HCT116 (cell line): ENCODE results near the gene PLEKHN1. TPM values are rescaled to one million over a fixed set of nuclear protein-coding genes. Genes with fewer than 3 reads are reported as not detected.

ENCODE experiments used
- ATAC-seq: fragments of 200-7000 bp; cut with Tn5 transposase; 2 replicates; pipeline ENCODE4 v1.9.1; 2020; ENCODE audit warnings: mild to moderate bottlenecking, moderate library complexity
- BruUV-seq: library from RNA; stranded (reverse); fragments of 400-500 nt; replicated peaks from 2 replicates; lab custom pipeline; 2021; lab: Mats Ljungman, UMichigan
- CTCF ChIA-PET: fragments of 300-600 bp; sonication (Branson Sonifier 250); formaldehyde crosslinking; loops from one replicate; lab custom pipeline; 2021; ENCODE audit warnings: antibody characterized with exemption; lab: Charles Lee
- POLR2A ChIA-PET: fragments of 300-600, 350-600 bp; sonication (Branson Sonifier 250); formaldehyde crosslinking; loops from one replicate; lab custom pipeline; 2021; ENCODE audit warnings: antibody characterized with exemption; lab: Charles Lee
- RAD21 ChIA-PET, 2 experiments: fragments of 300-600 bp; sonication (Branson Sonifier 250); formaldehyde crosslinking; loops; one replicate each; lab custom pipeline; 2023; ENCODE audit warnings: low total read pairs in 2 of 2; ENCODE audit not compliant: uncharacterized antibody in 2 of 2, unreplicated experiment in 2 of 2, low non-redundant PET in 1 of 2; lab: Charles Lee
- DNase-seq: peaks from one replicate; pipeline ENCODE4 v3.0.0-alpha.2; 2010; ENCODE audit warnings: low read depth, low spot score
- H2AFZ ChIP-seq: fragments of 200-600 bp; shearing (Covaris generic), sonication (generic); 2 replicates; pipeline ENCODE4 v1.6.1; 2017; ENCODE audit warnings: low read depth, mixed run types, mixed read lengths, antibody characterized with exemption, low read length; ENCODE audit not compliant: poor library complexity, severe bottlenecking
- H3K27ac ChIP-seq: 2 replicates; pipeline ENCODE4 v1.5.1; 2012; ENCODE audit warnings: low read depth, low read length
- H3K27me3 ChIP-seq: fragments of 200-600 bp; sonication (generic); 2 replicates; pipeline ENCODE4 v1.6.1; 2016; ENCODE audit warnings: mixed run types, low read length, mixed read lengths; ENCODE audit not compliant: insufficient read depth
- H3K36me3 ChIP-seq, 2 experiments: fragments of 200-500 bp in 1 of 2; fragments of 200-600 bp in 1 of 2; sonication (Bioruptor generic) in 1 of 2; sonication (generic) in 1 of 2; 2 replicates each; pipeline versions ENCODE4 v1.5.1 to v1.6.1; 2014 to 2016; ENCODE audit warnings: low read length in 2 of 2, inconsistent platforms in 1 of 2, mixed read lengths in 1 of 2, mixed run types in 1 of 2; ENCODE audit not compliant: insufficient read depth in 2 of 2, control insufficient read depth in 1 of 2
- H3K4me1 ChIP-seq, 2 experiments: fragments of 200-600 bp in 1 of 2; sonication (generic) in 1 of 2; 2 replicates each; pipeline versions ENCODE4 v1.5.1 to v1.6.1; 2012 to 2017; ENCODE audit warnings: low read length in 2 of 2, inconsistent platforms in 1 of 2, mild to moderate bottlenecking in 1 of 2, mixed read lengths in 1 of 2, mixed run types in 1 of 2, moderate library complexity in 1 of 2; ENCODE audit not compliant: insufficient read depth in 2 of 2, control insufficient read depth in 1 of 2
- H3K4me2 ChIP-seq: fragments of 200-600 bp; sonication (generic); 2 replicates; pipeline ENCODE4 v1.6.1; 2017; ENCODE audit warnings: mixed run types, low read length, mixed read lengths
- H3K4me3 ChIP-seq, 2 experiments: fragments of 200-600 bp in 1 of 2; sonication (generic) in 1 of 2; replicated peaks in 1 of 2; 2 replicates each; pipeline ENCODE4 v1.5.1; 2011 to 2016; ENCODE audit warnings: low read length in 2 of 2, control low read depth in 1 of 2, low read depth in 1 of 2, mild to moderate bottlenecking in 1 of 2, mixed read lengths in 1 of 2, mixed run types in 1 of 2
- H3K79me2 ChIP-seq: fragments of 200-600 bp; sonication (generic); 2 replicates; pipeline ENCODE4 v1.6.1; 2017; ENCODE audit warnings: mild to moderate bottlenecking, mixed run types, low read length, moderate library complexity, mixed read lengths; ENCODE audit not compliant: insufficient read depth
- H3K9ac ChIP-seq: fragments of 200-600 bp; sonication (generic); 2 replicates; pipeline ENCODE4 v1.6.1; 2016; ENCODE audit warnings: low read length, mixed read lengths
- H3K9me2 ChIP-seq: fragments of 200-600 bp; sonication (generic), shearing (Covaris generic); 2 replicates; pipeline ENCODE4 v1.6.1; 2017; ENCODE audit warnings: mixed run types, mild to moderate bottlenecking, moderate library complexity; ENCODE audit not compliant: insufficient read depth
- H3K9me3 ChIP-seq, 2 experiments: fragments of 200-500 bp in 1 of 2; fragments of 200-600 bp in 1 of 2; sonication (Bioruptor generic) in 1 of 2; sonication (generic) in 1 of 2; 2 replicates each; pipeline ENCODE4 v1.6.1; 2014 to 2017; ENCODE audit warnings: low read length in 2 of 2, mixed read lengths in 2 of 2, inconsistent platforms in 1 of 2, low read depth in 1 of 2, mild to moderate bottlenecking in 1 of 2, mixed run types in 1 of 2, moderate library complexity in 1 of 2; ENCODE audit not compliant: control insufficient read depth in 1 of 2, insufficient read depth in 1 of 2
- H4K20me1 ChIP-seq: fragments of 200-600 bp; sonication (generic), shearing (Covaris generic); 2 replicates; pipeline ENCODE4 v1.6.1; 2017; ENCODE audit warnings: mixed run types, mild to moderate bottlenecking, moderate library complexity; ENCODE audit not compliant: insufficient read depth
- EGR1 ChIP-seq: IDR thresholded peaks from 2 replicates; pipeline ENCODE4 v1.6.1; 2012; ENCODE audit warnings: low read depth
- JUND ChIP-seq: IDR thresholded peaks from 2 replicates; pipeline ENCODE4 v1.6.1; 2012
- POLR2A ChIP-seq: IDR thresholded peaks from 2 replicates; pipeline ENCODE4 v1.7.0; 2011; ENCODE audit warnings: borderline replicate concordance; ENCODE audit not compliant: insufficient read depth, insufficient read length; ENCODE audit errors: extremely low read depth
- RAD21 ChIP-seq: IDR thresholded peaks from 2 replicates; pipeline ENCODE4 v1.6.1; 2012; ENCODE audit warnings: low read depth, mild to moderate bottlenecking
- SIN3A ChIP-seq: IDR thresholded peaks from 2 replicates; pipeline ENCODE4 v1.6.1; 2012; ENCODE audit warnings: low read depth
- SP1 ChIP-seq: IDR thresholded peaks from 2 replicates; pipeline ENCODE4 v1.6.1; 2012; ENCODE audit warnings: low read depth
- YY1 ChIP-seq: IDR thresholded peaks from 2 replicates; pipeline ENCODE4 v1.6.1; 2011; ENCODE audit warnings: low read length, low read depth, moderate library complexity, mild to moderate bottlenecking; ENCODE audit not compliant: insufficient replicate concordance; ENCODE audit errors: extremely low read depth
- intact Hi-C: fragments of 100-400 bp; cut with micrococcal nuclease; formaldehyde crosslinking; loops from 2 replicates; pipeline ENCODE4 v1.10.0; 2022
- total RNA-seq: library from RNA; stranded (reverse); gene quantifications from one replicate; pipeline ENCODE4 v1.2.1, GENCODE V29; 2021; ENCODE audit not compliant: unreplicated experiment
- TF ChIP-seq, protein P1 (sequence below): IDR thresholded peaks from 2 replicates; pipeline ENCODE4 v1.6.1; 2012; ENCODE audit warnings: low read depth
- TF ChIP-seq, protein P2 (sequence below): IDR thresholded peaks from 2 replicates; pipeline ENCODE4 v1.6.1; 2012
- TF ChIP-seq, protein P3 (sequence below): IDR thresholded peaks from 2 replicates; pipeline ENCODE4 v1.6.1; 2012

PLEKHN1 gene
- total RNA-seq, 1 experiment from 2014 or later = 11.6 TPM

DNA sequence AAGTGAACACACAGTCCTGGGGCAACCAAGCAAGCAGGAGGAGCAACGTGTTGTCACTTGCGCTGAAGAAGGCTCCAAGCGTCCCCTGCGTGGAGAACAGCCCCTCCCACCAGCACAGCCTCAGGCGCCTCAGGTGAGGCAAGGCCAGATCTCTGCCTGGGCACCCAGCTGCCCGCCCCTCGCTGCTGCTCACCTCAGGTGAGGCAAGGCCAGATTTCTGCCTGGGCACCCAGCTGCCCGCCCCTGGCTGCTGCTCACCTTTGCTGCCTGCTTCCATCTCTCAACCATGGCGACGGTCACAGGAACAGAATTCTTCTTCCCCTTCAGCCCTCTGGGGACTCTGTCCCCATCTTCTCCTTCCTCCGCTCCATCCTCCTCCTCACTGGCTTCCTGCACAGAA lies 9.6 kb upstream of the PLEKHN1 start:
- Histone ChIP-seq H3K4me2 (no peak overlapping the region), H3K9ac (no peak overlapping the region), H2AFZ (no peak overlapping the region), H3K4me3 (no peak overlapping the region), H4K20me1 (no peaks in the 10 kb centered on the region; the same call in 1 of the 2 replicates), H3K79me2 (peaks cover 65% of the 10 kb centered on the region), H3K27me3 (no peaks in the 10 kb centered on the region), H3K9me3 (no peaks in the 10 kb centered on the region), H3K4me1 (peaks cover 8 to 15% of the 10 kb centered on the region in 2 experiments), H3K36me3 (peaks cover 24 to 45% of the 10 kb centered on the region in 2 experiments; a peak in 3 of 4 replicates), H3K9me2 (no peaks in the 10 kb centered on the region), H3K27ac (no peak overlapping the region)
- CTCF ChIA-PET = no interaction called here
- ATAC-seq (no peak), DNase-seq (no peak)
- intact Hi-C loops = no loop called here
- POLR2A ChIA-PET = no interaction called here
- BruUV-seq = no TSS peak
- RAD21 ChIA-PET = no interaction called here
- TF ChIP-seq, protein P1, sequence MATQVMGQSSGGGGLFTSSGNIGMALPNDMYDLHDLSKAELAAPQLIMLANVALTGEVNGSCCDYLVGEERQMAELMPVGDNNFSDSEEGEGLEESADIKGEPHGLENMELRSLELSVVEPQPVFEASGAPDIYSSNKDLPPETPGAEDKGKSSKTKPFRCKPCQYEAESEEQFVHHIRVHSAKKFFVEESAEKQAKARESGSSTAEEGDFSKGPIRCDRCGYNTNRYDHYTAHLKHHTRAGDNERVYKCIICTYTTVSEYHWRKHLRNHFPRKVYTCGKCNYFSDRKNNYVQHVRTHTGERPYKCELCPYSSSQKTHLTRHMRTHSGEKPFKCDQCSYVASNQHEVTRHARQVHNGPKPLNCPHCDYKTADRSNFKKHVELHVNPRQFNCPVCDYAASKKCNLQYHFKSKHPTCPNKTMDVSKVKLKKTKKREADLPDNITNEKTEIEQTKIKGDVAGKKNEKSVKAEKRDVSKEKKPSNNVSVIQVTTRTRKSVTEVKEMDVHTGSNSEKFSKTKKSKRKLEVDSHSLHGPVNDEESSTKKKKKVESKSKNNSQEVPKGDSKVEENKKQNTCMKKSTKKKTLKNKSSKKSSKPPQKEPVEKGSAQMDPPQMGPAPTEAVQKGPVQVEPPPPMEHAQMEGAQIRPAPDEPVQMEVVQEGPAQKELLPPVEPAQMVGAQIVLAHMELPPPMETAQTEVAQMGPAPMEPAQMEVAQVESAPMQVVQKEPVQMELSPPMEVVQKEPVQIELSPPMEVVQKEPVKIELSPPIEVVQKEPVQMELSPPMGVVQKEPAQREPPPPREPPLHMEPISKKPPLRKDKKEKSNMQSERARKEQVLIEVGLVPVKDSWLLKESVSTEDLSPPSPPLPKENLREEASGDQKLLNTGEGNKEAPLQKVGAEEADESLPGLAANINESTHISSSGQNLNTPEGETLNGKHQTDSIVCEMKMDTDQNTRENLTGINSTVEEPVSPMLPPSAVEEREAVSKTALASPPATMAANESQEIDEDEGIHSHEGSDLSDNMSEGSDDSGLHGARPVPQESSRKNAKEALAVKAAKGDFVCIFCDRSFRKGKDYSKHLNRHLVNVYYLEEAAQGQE = no peak
- TF ChIP-seq RAD21 = no peak
- TF ChIP-seq, protein P2, sequence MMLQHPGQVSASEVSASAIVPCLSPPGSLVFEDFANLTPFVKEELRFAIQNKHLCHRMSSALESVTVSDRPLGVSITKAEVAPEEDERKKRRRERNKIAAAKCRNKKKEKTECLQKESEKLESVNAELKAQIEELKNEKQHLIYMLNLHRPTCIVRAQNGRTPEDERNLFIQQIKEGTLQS = no peak
- TF ChIP-seq SP1 = no peak
- TF ChIP-seq, protein P3, sequence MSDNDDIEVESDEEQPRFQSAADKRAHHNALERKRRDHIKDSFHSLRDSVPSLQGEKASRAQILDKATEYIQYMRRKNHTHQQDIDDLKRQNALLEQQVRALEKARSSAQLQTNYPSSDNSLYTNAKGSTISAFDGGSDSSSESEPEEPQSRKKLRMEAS = no peak
- TF ChIP-seq YY1 = no peak
- TF ChIP-seq JUND = no peak
- no peak for TF ChIP-seq SIN3A
- no peak for TF ChIP-seq POLR2A
- no peak for TF ChIP-seq EGR1
